OCI-LY3 (cell line): ENCODE results near the gene FADD.

Experiments
- CTCF ChIP-seq: fragments of 200-600, 300-600 bp; sonication (generic); IDR thresholded peaks from 2 replicates; pipeline ENCODE4 v1.5.1; 2014; ENCODE audit warnings: antibody characterized with exemption, low read length, low read depth
- EZH2phosphoT487 ChIP-seq: fragments of 200-600 bp; shearing (Covaris generic); IDR thresholded peaks from 2 replicates; pipeline ENCODE4 v1.6.1; 2018; ENCODE audit warnings: antibody characterized with exemption, mixed run types, low read depth

GRCh38 chr11:70204466-70204799 is 1.3 kb downstream of the FADD start:
- TF ChIP-seq CTCF, result no peak
- TF ChIP-seq EZH2phosphoT487, result no peak
